GM21528 (cell line): Measurements from ENCODE around the gene NR1H4.
"Not testable (repeated sequence)": the region's sequence is repeated elsewhere in the genome, so short reads cannot be mapped to it uniquely, and the experiment has no call there.

Experiments
- ATAC-seq: cut with Tn5 transposase; IDR thresholded peaks from one replicate; pipeline ENCODE4 v1.9.1; 2021; ENCODE audit warnings: mild to moderate bottlenecking, moderate library complexity; ENCODE audit not compliant: unreplicated experiment, low FRiP score

The NR1H4 gene

DNA sequence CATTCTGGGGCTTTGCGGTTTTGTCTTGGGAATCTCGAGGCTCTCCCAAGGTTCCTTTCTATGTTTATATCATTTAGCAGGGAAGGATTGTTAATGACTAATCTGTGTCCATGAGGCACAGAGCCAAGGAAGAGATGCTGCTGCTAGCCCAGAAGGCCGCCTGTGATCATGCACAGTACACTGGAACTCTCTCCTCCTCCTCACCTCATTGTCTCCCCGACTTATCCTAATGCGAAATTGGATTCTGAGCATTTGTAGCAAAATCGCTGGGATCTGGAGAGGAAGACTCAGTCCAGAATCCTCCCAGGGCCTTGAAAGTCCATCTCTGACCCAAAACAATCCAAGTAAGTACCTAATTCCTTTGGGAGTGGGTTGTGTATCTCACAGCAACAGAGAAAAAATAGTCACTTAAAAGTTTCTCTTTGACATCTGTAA lies at the start of gene NR1H4:
TSS of gene NR1H4 (plus strand) at position 151 of the 435 bp plus-strand sequence. CDS start 19,458 bp downstream, outside the sequence.
- ATAC-seq: no peak

DNA sequence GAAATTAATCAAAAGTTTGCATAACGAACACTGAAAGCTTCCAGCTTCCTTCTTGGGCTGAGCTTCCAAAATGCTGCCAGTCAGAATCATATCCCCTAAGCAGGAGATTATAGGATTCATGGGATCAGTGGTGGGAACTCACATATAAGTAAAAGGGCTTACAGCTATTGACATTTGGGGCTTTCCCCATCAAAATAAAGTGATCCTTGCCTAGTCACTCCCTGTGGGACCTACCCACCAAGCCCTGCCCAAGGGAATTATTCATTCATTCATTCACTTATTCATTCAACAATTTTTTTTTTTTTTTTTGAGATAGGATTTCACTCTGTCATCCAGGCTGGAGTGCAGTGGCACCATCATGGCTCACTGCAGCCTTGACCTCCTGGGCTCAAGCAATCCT lies 47.5 kb upstream of the NR1H4 start:
- no peak for ATAC-seq

DNA sequence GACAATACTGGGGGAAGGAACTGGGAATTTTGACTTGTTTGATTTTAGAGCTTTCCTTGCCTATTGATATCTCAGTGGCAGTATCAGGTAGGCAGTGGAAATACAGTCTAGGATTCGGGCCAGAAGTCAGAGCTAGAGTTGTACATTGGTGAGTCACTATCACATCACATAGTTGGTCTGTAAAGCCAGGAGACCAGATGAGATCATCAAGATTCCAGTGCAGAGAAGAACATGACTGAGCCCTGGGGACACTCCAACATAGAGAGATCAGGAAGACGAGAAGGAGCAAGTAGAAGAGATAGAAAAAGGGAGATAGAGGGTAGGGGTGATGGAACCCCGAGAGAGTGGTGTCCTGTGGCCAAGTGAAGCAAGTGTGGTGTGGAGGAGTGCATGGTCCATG lies 46.6 kb upstream of the NR1H4 start:
- ATAC-seq: no peak

DNA sequence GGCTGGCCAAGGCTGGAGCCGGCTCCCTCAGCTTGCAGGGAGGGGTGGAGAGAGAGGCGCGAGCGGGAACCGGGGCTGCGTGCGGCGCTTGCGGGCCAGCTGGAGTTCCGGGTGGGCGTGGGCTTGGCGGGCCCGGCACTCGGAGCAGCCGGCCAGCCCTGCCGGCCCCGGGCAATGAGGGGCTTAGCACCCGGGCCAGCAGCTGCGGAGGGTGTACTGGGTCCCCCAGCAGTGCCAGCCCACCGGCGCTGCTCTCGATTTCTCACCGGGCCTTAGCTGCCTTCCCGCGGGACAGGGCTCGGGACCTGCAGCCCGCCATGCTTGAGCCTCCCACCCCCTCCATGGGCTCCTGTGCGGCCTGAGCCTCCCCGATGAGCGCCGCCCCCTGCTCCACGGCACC lies 43.4 kb upstream of the NR1H4 start:
- ATAC-seq: not testable (repeated sequence)

- ATAC-seq: no peak
These were observed 40.0 kb upstream of the NR1H4 start for GRCh38 chr12:100433701-100434100.

GRCh38 chr12:100434177-100434576 lies 39.5 kb upstream of the NR1H4 start:
- no peak for ATAC-seq

GRCh38 chr12:100435957-100436356 lies 37.7 kb upstream of the NR1H4 start:
- ATAC-seq: no peak

DNA sequence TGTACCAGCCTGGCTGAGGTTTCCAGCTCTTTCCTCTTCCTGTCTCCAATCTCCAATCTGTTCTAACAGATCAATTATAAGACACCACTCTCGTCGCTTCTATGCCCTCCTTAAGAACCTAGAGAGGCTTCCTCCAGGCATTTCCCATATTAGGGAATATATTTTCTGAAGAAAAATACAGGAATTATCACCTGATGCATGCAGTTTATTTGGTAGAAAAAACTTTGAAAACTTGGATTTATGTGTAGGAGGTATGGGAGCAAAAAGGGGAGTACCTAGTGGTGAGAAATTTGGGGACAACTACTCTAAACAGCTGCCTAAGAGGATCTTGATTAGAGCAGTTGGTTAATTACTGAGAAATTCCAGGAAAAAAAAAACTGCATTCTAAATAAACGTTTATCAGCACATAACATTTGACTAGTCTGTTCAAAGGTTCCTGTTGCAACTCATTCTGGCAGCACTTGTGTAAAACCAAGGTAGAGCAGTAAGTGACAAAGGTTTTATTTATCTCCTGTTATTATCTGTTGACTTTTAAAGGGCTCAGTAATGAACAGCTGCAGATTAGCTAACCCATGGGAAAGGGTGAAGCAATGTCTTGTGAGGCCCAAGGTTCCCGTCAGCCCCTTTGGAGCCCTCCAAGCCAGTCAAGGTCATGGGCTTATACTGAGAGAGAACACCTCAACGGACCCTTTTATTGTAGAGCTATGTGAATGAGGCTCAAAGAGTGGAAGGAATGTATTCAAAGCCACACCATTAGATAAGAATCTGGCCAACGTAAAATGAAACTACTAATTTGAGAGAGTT lies 36.4 kb upstream of the NR1H4 start:
- no peak for ATAC-seq

DNA sequence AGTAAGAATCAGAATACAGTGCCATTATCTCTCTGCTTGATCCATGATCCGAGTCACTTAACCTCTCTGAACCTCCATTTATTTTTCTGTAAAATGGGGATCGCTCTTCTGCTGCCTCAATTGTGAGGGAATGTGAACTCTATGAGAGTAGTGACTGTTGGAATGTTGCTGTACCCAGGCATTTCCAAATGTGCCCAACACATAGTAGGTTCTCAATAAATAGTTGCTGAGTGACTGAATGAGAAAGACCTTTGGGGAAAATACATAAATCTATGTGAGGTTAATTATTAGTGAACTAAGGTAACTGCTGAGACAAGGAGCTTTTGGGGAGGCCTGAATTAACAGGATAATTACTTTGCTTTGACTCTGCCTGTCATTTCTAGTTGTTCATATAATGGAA lies 33.9 kb upstream of the NR1H4 start:
- no peak for ATAC-seq

DNA sequence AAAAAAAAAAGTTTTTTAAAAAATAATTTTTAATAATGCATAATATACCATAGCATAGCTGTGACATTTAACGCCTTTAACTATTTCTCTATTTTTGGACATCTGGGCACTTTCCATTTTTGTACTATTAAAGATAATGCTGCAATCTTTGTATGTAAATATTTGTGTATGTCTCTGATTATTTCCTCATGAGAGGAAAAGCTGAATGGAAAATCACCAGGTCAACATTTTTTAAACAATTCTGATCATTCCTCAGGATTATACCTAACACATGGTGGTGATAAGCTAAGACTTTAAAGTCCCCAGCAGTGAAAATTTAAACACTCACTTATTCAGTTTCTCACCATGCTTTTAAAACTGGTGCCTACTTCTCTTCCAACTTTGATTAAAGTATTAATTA lies 31.3 kb upstream of the NR1H4 start:
- ATAC-seq: no peak

DNA sequence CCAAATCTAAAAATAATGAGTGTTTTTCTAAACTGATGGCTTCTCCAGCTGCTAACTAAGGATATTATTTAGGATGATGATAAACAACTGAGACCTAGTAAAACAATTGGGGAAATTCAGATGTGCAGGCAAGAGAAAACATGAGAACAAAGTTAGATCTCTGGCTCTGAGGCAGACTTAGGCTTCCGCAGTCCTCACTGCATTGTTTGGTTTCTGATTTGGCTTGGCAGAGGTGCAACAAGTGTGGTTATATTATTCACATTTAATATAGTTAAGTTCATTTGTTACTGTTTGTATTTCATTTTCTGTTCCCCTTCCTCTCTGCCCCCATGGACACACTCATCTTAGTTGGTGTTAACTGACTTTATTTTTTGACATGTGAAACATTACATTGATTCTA lies 30.2 kb upstream of the NR1H4 start:
- ATAC-seq: no peak

DNA sequence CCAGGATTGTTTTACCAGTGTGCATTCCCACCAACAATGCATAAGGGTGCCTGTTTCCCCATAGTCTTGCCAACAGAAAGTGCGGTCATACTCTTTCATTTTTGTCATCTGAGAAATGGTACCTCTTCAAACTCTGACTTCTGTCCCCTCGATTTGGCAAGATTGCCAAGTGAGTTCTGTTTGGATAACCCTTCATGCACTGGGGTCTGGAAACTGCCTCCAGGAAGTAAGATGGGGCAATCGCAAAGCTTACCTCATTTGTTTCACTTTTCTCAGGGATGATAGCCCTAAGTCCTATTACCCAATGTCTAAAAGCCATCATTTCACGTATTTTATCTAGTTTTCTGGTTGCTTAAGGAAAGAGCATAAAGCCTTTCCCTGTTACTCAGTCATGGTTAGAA lies 28.6 kb upstream of the NR1H4 start:
- no peak for ATAC-seq

DNA sequence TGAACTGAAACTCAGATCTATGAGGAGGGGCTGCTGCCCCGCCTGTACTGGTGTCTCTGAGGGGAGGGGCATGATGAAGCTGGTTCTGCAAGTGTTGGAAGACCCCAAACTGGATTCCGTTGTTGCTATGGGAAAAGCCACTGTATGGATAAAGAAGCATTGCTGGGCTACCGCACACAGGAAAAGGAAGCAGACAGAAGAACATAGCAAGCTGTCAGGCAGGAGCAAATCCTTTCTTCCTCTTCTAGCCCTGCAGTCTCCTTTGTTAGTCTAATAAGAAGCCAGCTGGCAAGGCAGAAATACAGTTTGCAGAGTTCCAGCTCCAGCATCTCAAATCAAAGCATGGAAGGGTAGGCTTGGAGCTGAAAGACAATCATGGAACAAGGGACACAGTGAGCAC lies 26.3 kb upstream of the NR1H4 start:
- ATAC-seq: no peak

GRCh38 chr12:100448656-100449055 lies 25.0 kb upstream of the NR1H4 start:
- ATAC-seq: no peak

- ATAC-seq: no peak
These were observed 22.9 kb upstream of the NR1H4 start for GRCh38 chr12:100450735-100451134.

DNA sequence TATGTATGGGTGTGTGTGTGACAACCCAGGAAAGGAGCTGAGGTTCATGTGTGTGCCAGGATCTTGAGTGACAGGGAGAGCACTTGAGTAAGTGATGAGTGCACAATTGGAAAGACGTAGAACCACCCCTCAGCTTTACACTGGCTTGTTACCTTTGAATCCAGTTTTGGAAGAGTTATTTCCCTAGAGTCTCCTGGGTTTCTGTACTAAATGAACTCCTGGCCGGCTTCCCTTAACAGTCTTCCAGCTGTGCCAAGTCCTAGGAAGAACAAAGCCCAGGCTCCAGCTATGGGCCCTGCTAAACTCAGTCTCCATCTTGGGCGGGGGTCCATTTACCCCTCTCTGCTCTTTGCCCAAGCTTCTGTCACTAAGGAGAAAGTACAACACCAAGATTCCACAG lies 19.7 kb upstream of the NR1H4 start:
- no peak for ATAC-seq

- ATAC-seq: no peak
These were observed 17.8 kb upstream of the NR1H4 start for GRCh38 chr12:100455896-100456295.

DNA sequence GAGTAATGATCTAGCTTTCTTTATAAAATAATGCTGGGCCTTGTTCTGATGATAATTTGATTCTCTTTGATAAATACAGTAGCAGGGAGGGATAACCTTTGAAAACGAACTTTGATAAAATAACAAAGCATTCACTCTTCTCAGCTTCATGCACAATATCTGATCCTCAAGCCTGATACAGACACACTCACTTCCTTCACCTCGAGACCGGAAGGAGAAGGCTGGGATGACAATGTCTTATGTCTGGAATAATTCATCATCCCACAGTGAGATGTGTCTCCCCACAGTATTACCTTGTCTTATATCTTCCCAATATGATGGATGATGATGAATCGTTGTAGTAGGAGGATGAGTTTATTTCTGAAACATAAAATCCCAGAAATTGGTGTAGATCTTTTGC lies 15.5 kb upstream of the NR1H4 start:
- ATAC-seq: no peak

GRCh38 chr12:100460702-100461101 lies 13.0 kb upstream of the NR1H4 start:
- ATAC-seq: no peak

GRCh38 chr12:100461330-100461973 lies 12.2 kb upstream of the NR1H4 start:
- no peak for ATAC-seq

DNA sequence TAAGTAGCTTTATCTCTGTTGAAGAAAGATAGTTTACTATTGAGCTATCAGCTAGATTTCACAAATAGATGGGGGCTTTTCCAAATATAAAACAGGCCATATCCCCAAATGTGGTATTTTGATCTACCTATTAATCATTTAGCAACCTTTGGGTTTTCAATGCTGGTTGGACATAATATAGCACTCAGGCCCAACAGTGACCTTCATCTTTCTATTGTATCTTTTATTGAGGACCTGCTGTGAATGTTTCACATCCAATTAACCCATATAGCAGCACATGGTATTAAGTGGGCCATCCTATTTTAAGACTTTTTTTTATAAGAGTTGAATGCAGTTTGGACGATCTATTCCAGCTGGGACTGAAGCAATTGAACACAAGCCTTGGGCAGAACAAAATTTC lies 10.0 kb upstream of the NR1H4 start:
- no peak for ATAC-seq

DNA sequence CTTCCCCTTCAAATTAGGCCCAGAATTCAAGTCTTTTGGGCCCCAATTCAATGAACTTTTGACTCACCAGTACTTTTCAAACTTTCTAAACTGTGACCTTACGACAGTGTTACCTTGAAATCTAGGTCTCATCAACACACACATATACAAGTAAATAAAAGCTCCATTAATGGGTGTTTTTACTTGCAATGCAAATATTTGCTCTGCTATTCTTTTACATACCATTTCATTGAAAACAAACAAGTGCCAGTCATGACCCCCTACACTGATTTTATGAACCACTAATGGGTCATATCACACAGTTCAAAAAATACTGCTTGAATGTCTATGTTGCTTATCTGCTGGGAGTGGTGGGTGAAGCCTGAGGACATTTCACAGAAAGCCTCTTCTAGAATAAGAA lies 9.1 kb upstream of the NR1H4 start:
- no peak for ATAC-seq
